Type B pancreatic cell (in vitro differentiated cells): ENCODE measurements around the gene IL12RB1. TPM values are rescaled to one million over a fixed set of nuclear protein-coding genes. Genes with fewer than 3 reads are reported as not detected.

Source experiments
- DNase-seq: peaks from one replicate; pipeline ENCODE4 v3.0.0; 2021; ENCODE audit warnings: mixed read lengths; ENCODE audit not compliant: unreplicated experiment; ENCODE audit errors: extremely low spot score
- H3K27ac Mint-ChIP-seq: 2 replicates; pipeline ENCODE4 v1.8.0; 2021; ENCODE audit warnings: mild to moderate bottlenecking, mixed read lengths
- H3K27me3 Mint-ChIP-seq: 2 replicates; pipeline ENCODE4 v1.8.0; 2021; ENCODE audit warnings: mixed read lengths
- H3K36me3 Mint-ChIP-seq: 2 replicates; pipeline ENCODE4 v1.8.0; 2021; ENCODE audit warnings: mixed read lengths
- H3K4me1 Mint-ChIP-seq: one replicate; pipeline ENCODE4 v1.8.0; 2021; ENCODE audit warnings: mixed read lengths; ENCODE audit not compliant: unreplicated experiment
- H3K4me3 Mint-ChIP-seq: 2 replicates; pipeline ENCODE4 v1.8.0; 2021; ENCODE audit warnings: mild to moderate bottlenecking, mixed read lengths
- H3K9me3 Mint-ChIP-seq: 2 replicates; pipeline ENCODE4 v1.8.0; 2021; ENCODE audit warnings: mixed read lengths
- total RNA-seq: library from RNA; stranded (reverse); gene quantifications from 2 replicates; pipeline ENCODE4 v1.2.1, GENCODE V29; 2021; ENCODE audit warnings: low replicate concordance
- TF ChIP-seq, protein P1 (sequence below): fragments of 200-600 bp; sonication (generic); conservative IDR thresholded peaks from 2 replicates; pipeline ENCODE4 v1.5.0; 2021; ENCODE audit warnings: antibody characterized with exemption, mild to moderate bottlenecking

The IL12RB1 gene
- total RNA-seq, 1 donor from 2014 or later: not detected

DNA sequence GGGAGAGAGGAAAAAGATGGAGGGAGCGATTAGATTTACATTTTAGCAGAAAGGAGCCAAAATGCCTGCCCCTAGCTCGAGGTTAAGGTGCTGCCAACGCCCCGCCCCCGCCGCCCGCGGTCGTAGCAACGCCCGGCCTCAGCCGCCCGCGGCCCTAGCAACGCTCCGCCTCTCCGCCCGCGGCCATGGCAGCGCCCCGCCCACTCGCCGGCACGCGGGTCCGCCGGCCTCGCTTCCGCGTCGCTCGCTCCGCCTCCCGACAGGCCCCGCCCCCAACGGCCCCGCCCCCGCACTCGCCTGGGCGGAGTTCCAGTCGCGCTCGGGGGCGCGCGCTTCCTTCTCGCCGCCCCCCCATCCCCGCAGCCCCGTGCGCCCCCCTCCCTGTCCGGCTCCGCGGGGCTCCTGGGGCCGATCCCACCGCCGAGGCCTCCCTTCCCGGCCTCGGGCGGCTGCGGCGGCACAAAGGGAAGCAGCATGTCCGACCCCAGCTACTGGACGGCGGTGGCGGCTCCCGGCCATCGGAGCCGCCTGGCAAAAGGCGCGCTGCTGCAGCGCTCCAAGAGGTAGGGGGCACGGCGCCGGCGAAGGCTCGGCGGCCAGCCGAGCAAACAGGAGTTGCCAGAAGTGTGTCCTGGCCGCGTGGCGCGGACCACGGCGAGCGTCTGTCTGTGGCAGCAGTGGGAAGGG is 31.1 kb upstream of the IL12RB1 start:
- peak overlapping the region; percentile 88 for H3K4me3 Mint-ChIP-seq
- H3K9me3 Mint-ChIP-seq: no peaks in the 10 kb centered on the region
- peak; percentile 96 for DNase-seq
- TF ChIP-seq, protein P1, sequence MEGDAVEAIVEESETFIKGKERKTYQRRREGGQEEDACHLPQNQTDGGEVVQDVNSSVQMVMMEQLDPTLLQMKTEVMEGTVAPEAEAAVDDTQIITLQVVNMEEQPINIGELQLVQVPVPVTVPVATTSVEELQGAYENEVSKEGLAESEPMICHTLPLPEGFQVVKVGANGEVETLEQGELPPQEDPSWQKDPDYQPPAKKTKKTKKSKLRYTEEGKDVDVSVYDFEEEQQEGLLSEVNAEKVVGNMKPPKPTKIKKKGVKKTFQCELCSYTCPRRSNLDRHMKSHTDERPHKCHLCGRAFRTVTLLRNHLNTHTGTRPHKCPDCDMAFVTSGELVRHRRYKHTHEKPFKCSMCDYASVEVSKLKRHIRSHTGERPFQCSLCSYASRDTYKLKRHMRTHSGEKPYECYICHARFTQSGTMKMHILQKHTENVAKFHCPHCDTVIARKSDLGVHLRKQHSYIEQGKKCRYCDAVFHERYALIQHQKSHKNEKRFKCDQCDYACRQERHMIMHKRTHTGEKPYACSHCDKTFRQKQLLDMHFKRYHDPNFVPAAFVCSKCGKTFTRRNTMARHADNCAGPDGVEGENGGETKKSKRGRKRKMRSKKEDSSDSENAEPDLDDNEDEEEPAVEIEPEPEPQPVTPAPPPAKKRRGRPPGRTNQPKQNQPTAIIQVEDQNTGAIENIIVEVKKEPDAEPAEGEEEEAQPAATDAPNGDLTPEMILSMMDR: no peak
- H3K27me3 Mint-ChIP-seq: peaks cover 1% of the 10 kb centered on the region
- H3K27ac Mint-ChIP-seq: peak overlapping the region; percentile 36
- H3K4me1 Mint-ChIP-seq: peaks cover 22% of the 10 kb centered on the region
- no peaks in the 10 kb centered on the region for H3K36me3 Mint-ChIP-seq

DNA sequence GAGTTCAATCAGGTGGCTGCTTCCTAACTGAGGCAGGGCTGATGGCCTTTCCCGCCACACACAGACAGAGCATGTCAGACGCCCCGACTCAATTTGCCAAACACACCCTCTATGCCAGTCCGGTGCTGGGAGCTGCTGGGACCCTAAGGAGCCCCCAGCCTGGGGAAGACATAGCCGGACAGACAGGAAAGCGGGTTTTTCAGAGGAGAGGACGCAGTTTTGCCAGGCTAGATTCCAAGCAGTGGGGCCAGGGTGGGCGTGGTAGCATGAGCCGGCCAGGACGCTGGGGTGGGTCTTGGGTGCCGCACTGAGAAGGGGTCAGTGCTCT is 30.6 kb upstream of the IL12RB1 start:
- TF ChIP-seq, protein P1: no peak
- H3K27ac Mint-ChIP-seq: peak overlapping the region; percentile 36
- no peaks in the 10 kb centered on the region for H3K36me3 Mint-ChIP-seq
- peaks cover 4% of the 10 kb centered on the region for H3K27me3 Mint-ChIP-seq
- no peaks in the 10 kb centered on the region for H3K9me3 Mint-ChIP-seq
- peak overlapping the region; percentile 88 for H3K4me3 Mint-ChIP-seq
- DNase-seq: no peak
- peaks cover 22% of the 10 kb centered on the region for H3K4me1 Mint-ChIP-seq

DNA sequence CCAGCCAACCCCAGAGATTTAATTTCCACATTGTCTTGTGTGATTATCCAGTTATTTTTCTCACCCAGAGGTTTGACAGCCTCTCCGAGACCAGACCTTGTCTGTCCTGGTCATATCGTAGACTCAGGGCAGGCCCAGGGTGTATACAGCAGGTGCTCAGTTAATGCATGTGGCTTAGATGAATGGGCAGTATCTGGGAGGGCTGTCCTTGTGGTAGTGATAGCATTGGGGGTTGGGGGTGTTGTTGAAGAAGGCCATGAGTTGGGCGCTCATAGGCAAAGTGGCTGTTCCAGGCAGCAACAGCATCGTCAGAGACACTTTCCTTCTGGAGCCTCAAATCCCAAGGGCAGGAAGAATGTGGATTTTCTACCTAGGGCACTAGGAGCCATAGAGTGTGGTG is 27.7 kb upstream of the IL12RB1 start:
- H3K27me3 Mint-ChIP-seq: peaks cover 16% of the 10 kb centered on the region
- H3K4me1 Mint-ChIP-seq: peaks cover 15% of the 10 kb centered on the region
- no peak overlapping the region for H3K4me3 Mint-ChIP-seq
- no peaks in the 10 kb centered on the region for H3K36me3 Mint-ChIP-seq
- TF ChIP-seq, protein P1: no peak
- no peak for DNase-seq
- no peak overlapping the region for H3K27ac Mint-ChIP-seq
- H3K9me3 Mint-ChIP-seq: no peaks in the 10 kb centered on the region

DNA sequence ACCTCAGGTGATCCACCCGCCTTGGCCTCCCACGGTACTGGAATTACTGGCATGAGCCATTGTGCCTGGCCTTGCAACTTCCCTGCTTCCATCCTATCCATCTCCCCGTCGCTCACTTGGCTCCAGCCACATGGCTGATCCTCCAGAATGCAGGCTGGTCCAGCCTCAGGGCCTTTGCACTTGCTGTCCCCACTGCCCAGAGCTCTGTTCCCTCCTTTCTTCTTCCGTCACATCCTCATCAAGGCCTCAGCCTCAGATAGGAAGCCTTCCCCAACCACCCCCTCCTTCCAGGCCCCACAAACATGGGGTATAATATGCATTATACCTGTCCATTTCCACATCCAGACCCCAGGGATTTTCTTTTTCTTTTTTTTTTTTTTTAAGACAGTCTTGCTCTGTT is 27.1 kb upstream of the IL12RB1 start:
- Mint-ChIP-seq H3K27ac (no peak overlapping the region), H3K27me3 (peaks cover 23% of the 10 kb centered on the region), H3K4me3 (no peak overlapping the region), H3K4me1 (peaks cover 14% of the 10 kb centered on the region), H3K36me3 (no peaks in the 10 kb centered on the region), H3K9me3 (no peaks in the 10 kb centered on the region)
- TF ChIP-seq, protein P1: no peak
- DNase-seq: no peak

DNA sequence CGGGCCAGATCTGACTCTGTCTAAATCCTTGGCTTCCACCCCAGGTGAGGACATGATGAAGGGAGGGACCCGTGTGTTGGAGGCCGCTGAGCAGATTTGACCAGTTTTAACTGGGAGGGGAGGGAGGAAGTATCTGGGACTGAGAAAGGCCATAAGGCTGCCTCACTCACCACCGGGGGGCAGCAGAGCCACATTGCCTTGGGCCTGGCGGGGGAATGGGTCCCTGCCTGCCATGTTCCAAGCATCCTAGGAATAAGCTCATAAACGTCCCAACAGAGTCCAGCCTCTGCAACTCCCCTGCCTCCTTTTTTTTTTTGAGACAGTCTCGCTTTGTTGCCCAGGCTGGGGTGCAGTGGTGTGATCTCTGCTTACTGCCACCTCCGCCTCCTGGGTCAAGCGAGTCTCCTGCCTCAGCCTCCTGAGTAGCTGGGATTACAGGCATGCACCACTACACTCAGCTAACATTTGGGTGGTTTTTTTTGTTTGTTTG is 26.3 kb upstream of the IL12RB1 start:
- Mint-ChIP-seq H3K27ac (peak overlapping the region; percentile 46), H3K27me3 (peaks cover 30% of the 10 kb centered on the region), H3K4me1 (peaks cover 11% of the 10 kb centered on the region), H3K36me3 (no peaks in the 10 kb centered on the region), H3K4me3 (peak overlapping the region; percentile 57), H3K9me3 (no peaks in the 10 kb centered on the region)
- TF ChIP-seq, protein P1: peak; percentile 93
- peak; percentile 89 for DNase-seq
